Measurements from ENCODE around the gene MED26. TPM values are rescaled to one million over a fixed set of nuclear protein-coding genes. Genes with fewer than 3 reads are reported as not detected.

Gene MED26
- total and polyA plus RNA-seq, 2 of the 8 experiments (the other 6 are each of a cell fraction or from before 2014, with no cell fraction given): 5.3 to 10.7 TPM

DNA sequence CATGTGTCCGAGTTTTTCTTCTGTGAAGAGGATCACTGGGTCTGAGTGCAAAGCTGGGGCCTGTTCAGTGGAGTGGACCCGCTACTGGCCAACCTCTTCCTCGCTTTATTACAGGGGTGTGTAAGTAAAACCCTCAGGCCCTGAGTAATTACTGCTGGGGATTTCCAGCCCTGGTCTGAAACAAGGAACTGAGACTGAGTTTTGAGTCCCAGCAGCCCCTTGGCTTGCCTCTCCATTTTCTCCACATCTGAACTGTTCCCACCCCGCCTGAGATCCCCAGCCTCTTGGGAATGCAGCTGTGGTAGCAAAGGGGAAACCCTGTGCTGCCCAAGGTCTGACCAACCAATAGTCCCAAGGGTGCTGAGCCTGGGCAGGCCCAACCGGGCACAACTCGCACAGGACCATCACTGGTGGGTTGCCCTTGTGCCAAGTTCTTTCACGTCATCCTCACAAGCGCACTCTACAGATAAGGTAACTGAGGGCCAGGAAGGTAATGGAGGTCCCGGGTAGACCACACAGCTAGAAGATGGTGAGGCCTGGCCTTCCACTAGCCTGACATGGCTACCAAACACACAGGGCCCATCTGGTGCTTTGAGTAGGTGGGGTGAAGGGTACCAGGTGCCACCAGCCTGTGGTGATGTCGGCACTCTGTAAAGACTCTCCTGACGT lies 42.1 kb downstream of the MED26 start:
- H3K4me3 ChIP-seq (ENCODE audit: extremely low read depth in 1 of 4, insufficient read depth in 2 of 4, low read depth in 3 of 4, low read length in 4 of 4): no peak overlapping the region
- H3K23me2 ChIP-seq (ENCODE audit: low read depth, low read length): no peaks in the 10 kb centered on the region
- FAIRE-seq: no peak
- H3K18ac ChIP-seq (ENCODE audit: extremely low read depth, low read length): no peak overlapping the region
- H2AFZ ChIP-seq (ENCODE audit: low read length): no peak overlapping the region
- H4K5ac ChIP-seq (ENCODE audit: insufficient read length, low read depth, low read length): no peak overlapping the region
- H3K9ac ChIP-seq (replicated peaks in 1 of 4; ENCODE audit: extremely low read depth in 1 of 4, low read depth in 3 of 4, low read length in 3 of 4): no peak overlapping the region; a peak in 1 of 7 replicates
- no peak overlapping the region for H2BK20ac ChIP-seq (ENCODE audit: low read length)
- ChIA-PET POLR2A (ENCODE audit: partially characterized antibody) (interaction anchor here (0.6 to 1.9 kb wide), 4 partner anchors 43 to 116 kb away, joined by 3 to 6 read pairs (median 6); partner anchors contain the start of gene SMIM7), CTCF (ENCODE audit: partially characterized antibody) (interaction anchor here (0.6 to 1.0 kb wide), 3 partner anchors 12 to 46 kb away, joined by 3 read pairs; no protein-coding TSS in a partner anchor)
- peak overlapping the region; percentile 28; the same call in 1 of the 2 replicates for H4K8ac ChIP-seq (ENCODE audit: extremely low read depth, insufficient read depth, low read length)
- no peak overlapping the region for H2BK12ac ChIP-seq (ENCODE audit: low read depth, low read length)
- no peaks in the 10 kb centered on the region for H3K36me3 ChIP-seq (ENCODE audit: control insufficient read depth in 2 of 4, insufficient read depth in 4 of 4, low read length in 3 of 4)
- peaks cover 43% of the 10 kb centered on the region for H3K79me1 ChIP-seq (ENCODE audit: low read depth, low read length)
- no peak overlapping the region for H3K56ac ChIP-seq (replicated peaks; ENCODE audit: insufficient read length, low read depth, low read length)
- no peak overlapping the region for H3K23ac ChIP-seq (ENCODE audit: insufficient read length)
- no peak overlapping the region for H2BK120ac ChIP-seq (replicated peaks; ENCODE audit: low read depth, low read length)
- peaks cover 13 to 95% of the 10 kb centered on the region in 2 experiments; a peak in 3 of 4 replicates for H3K79me2 ChIP-seq (ENCODE audit: control insufficient read depth in 1 of 2, insufficient read depth in 2 of 2, low read length in 2 of 2)
- peak overlapping the region; percentile 94 for H2AK5ac ChIP-seq (ENCODE audit: low read depth, low read length)
- no peaks in the 10 kb centered on the region for H3K27me3 ChIP-seq (replicated peaks in 1 of 4; ENCODE audit: control insufficient read depth in 3 of 4, extremely low read depth in 1 of 4, insufficient read depth in 3 of 4, low read length in 3 of 4)
- DNase-seq (ENCODE audit: low read depth in 1 of 2, low spot score in 2 of 2): no peak
- peak overlapping the region; percentile 32; the same call in 1 of the 2 replicates for H2BK5ac ChIP-seq (ENCODE audit: low read depth, low read length)
- peaks cover 4 to 39% (median 25%) of the 10 kb centered on the region in 4 experiments for H3K4me1 ChIP-seq (replicated peaks in 1 of 4; ENCODE audit: control insufficient read depth in 3 of 4, insufficient read depth in 4 of 4, low read length in 3 of 4)
- no peak overlapping the region; a peak in 1 of 4 replicates for H3K4me2 ChIP-seq (ENCODE audit: insufficient read depth in 1 of 2, low read depth in 2 of 2, low read length in 2 of 2)
- H3K9me3 ChIP-seq (ENCODE audit: insufficient read depth in 2 of 2, low read depth in 1 of 2, low read length in 1 of 2): no peaks in the 10 kb centered on the region
- 0 out of 2 replicates have a peak overlapping the region, but pooled peaks have one; percentile 88 for H2BK15ac ChIP-seq (ENCODE audit: low read length)
- H3K27ac ChIP-seq (ENCODE audit: low read depth, low read length): no peak overlapping the region
- WGBS, 2 experiments (ENCODE audit: extremely low coverage in 1 of 2, insufficient coverage in 1 of 2, insufficient read length in 1 of 2, insufficient replicate concordance in 2 of 2, low coverage in 1 of 2, low lambda C conversion rate in 2 of 2, missing lambda C conversion rate in 1 of 2): 89% methylated on average over 11 of the region's 11 CpGs; no CpG with 5 or more reads in 1 of the 2 experiments
- peaks cover 28 to 43% of the 10 kb centered on the region in 2 experiments for H4K20me1 ChIP-seq (replicated peaks in 1 of 2; ENCODE audit: control insufficient read depth in 1 of 2, insufficient read depth in 2 of 2, low read length in 2 of 2)
- no peak overlapping the region for H3K14ac ChIP-seq (ENCODE audit: insufficient read length)
- no peak overlapping the region for H3K4ac ChIP-seq (replicated peaks; ENCODE audit: insufficient read length, low read depth, low read length)
- H4K91ac ChIP-seq (replicated peaks; ENCODE audit: insufficient read length, low read length): peak overlapping the region; percentile 10
- TF ChIP-seq KDM1A (IDR thresholded peaks at IDR 0.05; ENCODE audit: borderline replicate concordance, low read length) (no peak), HDAC6 (IDR thresholded peaks at IDR 0.05; ENCODE audit: low read depth, low read length) (no peak), SIN3A (conservative IDR thresholded peaks at IDR 0.05 in 1 of 2, IDR thresholded peaks at IDR 0.05 in 1 of 2; ENCODE audit: low read depth in 1 of 2, low read length in 2 of 2) (no peak), TEAD4 (IDR thresholded peaks at IDR 0.05; ENCODE audit: low read depth, low read length) (no peak), YY1 (IDR thresholded peaks at IDR 0.05; ENCODE audit: low read depth, low read length) (no peak), EP300 (IDR thresholded peaks at IDR 0.05; ENCODE audit: borderline replicate concordance in 1 of 2, low read depth in 2 of 2, low read length in 2 of 2) (no peak), KDM4A (IDR thresholded peaks at IDR 0.05; ENCODE audit: low read depth, low read length, severe bottlenecking) (no peak), GTF2F1 (IDR thresholded peaks at IDR 0.05; ENCODE audit: borderline replicate concordance, low read depth, low read length) (no peak)
- TF ChIP-seq, protein P1, sequence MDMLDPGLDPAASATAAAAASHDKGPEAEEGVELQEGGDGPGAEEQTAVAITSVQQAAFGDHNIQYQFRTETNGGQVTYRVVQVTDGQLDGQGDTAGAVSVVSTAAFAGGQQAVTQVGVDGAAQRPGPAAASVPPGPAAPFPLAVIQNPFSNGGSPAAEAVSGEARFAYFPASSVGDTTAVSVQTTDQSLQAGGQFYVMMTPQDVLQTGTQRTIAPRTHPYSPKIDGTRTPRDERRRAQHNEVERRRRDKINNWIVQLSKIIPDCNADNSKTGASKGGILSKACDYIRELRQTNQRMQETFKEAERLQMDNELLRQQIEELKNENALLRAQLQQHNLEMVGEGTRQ (IDR thresholded peaks at IDR 0.05; ENCODE audit: low read length): no peak

All from H1 (cell line).